HG03378 (cell line): Measurements from ENCODE around the gene C6orf120.

Experiments
- ATAC-seq: cut with Tn5 transposase; IDR thresholded peaks from one replicate; pipeline ENCODE4 v1.9.1; 2021; ENCODE audit warnings: mild to moderate bottlenecking, moderate library complexity; ENCODE audit not compliant: unreplicated experiment

The C6orf120 gene

DNA sequence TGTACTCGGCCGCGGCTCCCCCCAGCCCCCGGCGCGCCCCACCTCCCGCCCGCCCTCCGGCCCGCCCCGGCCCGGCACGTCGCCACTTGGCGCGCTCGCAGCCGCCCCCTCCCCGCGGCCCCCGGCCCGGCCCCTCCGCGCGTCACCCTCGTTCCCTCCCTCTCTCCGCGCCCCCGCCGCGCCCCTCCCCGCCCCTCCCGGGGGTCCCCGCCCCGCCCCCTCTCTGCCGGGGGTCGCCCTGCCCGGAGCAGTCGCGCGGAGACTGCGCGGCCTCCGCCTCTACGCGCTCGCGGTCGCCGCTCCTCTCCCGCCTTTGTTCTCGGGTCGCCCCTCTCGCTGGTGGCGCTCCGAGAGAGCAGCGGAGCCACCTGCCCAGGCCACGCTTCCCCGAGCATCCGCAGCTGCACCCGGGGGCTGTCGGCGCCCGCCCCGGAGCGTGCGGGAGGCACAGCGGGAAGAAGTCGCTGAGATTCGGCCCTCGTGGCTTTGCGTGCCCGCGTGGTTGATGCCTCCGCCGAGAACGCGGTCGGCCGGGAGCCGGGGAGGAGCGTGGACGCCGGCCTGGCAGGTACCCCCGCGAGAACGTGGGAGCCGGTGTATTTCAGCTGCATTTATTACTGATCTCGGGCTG is 22.7 kb downstream of the C6orf120 start, which contains the start of gene PHF10:
Gene PHF10, minus strand, starts transcription at position 7 of the 631 bp plus-strand sequence. CDS start 569 bp downstream, outside the sequence.
- no peak for ATAC-seq

- no peak for ATAC-seq
Measured at GRCh38 chr6:169725125-169726048, 23.5 kb downstream of the C6orf120 start.

- ATAC-seq, result no peak
Measured at GRCh38 chr6:169726049-169726400, 24.1 kb downstream of the C6orf120 start.

- no peak for ATAC-seq
Measured at GRCh38 chr6:169726963-169727362, 25.0 kb downstream of the C6orf120 start.

GRCh38 chr6:169729961-169730360 is 28.0 kb downstream of the C6orf120 start:
- ATAC-seq, result no peak

DNA sequence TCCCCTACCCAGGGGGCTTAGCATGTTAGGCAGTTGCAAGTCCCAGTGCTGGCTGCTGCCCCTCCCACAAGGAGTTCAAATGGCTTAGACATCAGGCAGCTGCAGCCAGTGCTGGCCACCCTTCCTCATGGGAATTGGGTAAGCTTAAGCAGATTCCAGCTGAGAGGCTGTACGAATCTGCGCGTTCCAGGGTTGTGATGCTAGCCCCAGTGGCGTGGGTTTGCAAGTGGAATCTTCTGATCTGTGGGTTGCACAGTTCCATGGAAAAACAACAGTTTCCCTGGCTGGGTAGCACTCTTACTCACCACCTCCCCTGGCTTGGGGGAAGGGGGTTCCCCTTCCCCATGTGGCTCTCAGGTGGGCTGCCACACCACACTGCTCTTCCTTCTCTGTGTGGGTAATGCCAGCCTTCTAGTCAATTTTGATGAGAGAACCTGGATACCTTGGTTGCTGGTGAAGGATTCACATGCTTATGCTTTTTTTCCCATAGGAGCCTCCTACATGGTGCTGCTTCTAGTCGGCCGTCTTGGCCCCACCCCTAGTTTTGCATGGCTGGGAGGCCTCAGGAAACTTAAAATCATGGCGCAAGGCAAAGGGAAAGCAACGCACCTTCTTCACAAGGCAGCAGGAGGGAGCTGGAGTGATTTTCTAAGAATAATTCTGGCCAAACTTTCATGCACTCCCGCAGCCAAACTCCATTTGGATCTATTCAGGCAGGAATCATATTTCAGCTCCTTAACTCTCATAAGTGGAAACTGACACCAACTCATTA is 36.5 kb downstream of the C6orf120 start:
- no peak for ATAC-seq

DNA sequence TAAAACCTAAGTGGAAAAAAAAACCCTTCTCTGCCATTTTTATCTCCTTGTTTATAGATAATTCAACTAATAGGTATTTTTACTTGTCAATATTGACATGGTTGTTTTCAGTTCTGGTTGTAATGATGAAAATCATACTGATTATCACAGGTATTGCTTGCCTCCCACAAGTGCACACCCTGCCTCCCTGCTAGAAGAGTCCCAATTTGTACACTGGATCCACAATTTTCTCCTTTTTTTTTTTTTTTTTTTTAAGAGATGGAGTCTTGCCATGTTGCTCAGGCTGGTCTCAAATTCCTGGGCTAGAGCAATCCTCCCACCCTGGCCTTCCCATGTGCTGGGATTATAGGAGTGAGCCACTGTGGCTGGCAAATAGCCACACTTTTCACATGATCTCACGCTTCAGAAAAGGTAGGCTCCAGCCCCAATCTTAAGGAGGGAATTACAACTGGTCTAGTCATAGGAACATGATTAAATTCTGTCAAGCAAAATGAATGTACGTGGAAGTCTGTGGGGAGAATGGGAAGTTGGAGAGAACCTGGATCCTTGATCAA is 37.1 kb downstream of the C6orf120 start:
- no peak for ATAC-seq

DNA sequence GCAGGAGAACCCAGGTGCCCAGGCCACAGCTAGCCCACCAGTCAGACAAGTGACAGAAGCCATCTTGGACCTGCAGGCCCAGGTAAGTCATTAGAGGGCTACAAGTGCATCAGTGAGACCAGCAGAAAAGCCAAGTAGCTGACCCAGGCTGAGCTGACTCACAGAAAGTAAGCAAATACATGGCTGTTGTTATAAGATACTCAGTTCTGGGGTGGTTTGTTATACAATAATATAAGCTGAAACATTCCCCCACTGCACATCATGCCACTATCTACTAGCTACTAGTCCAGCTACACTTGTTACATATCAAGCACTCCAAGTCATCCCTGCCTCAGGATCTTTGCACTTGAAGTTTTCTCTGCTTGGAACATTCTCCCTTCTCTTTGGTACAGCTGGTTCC is 39.4 kb downstream of the C6orf120 start:
- ATAC-seq, result no peak

- ATAC-seq, result no peak
Measured at GRCh38 chr6:169745405-169745804, 43.5 kb downstream of the C6orf120 start.

DNA sequence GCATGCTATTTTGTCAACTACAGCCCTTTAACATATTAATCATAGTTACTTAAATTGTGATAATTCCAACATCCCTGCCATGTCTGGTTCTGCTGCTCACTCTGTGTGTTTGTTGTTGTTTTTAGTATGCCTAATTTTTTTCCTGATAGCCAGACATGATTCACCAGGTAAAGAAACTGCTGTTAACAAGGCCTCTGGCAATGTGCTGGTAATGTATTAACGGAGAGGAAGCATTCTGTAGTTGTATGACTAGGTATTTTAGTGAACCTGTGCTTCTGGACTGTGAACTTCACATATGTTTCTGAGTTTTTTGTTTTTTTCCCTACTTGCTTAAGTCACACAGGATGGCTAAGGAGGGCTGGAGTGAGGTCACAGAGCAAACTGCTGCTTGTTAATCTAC is 44.6 kb downstream of the C6orf120 start:
- no peak for ATAC-seq

DNA sequence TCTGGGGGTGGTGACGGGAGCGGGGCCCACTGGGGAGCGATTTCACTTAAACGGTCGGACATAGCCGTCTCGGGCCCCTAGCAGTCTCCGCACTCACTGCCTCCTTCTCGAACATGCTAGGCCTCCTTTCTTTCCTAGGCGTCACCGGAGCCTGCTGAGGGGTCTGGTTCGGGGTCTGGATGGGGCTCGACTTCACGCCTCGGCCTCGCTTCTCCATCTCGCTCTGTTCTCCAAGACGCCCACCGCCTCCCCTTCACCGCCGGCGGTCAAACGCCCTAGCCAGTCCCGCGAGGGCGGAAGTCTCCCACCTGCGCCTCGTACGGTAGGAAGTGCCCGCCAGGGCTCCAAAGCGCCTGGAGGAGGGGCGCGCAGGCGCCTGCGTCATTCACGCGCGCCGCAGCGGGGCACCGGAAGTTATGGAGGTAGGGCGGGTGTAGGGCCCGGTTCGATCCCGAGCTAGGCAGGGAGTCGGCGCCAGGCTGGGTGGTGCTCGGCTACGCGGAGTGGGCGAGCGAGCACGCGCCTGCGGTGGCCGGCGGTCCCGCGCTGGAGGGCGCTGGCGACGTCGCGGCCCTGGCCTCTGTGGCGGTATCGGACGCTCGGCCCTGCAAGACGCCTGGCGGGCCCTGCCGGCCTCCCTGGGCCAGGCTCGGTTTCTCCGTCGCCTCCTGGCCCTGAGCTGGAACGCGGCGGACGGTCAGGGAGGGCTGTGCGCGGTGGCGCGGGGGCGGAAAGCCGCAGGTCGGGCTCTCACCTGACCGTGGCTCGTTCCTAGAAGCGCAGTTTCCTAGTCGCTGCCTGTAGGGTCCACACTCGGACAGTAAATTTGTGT is 49.5 kb downstream of the C6orf120 start, which contains the start of the genes DYNLT2 and ERMARD:
Gene DYNLT2, minus strand, starts transcription at position 331 of the 832 bp plus-strand sequence. Its CDS starts 114 bp downstream, at position 217.
Gene ERMARD, plus strand, starts transcription at position 381 of the 832 bp plus-strand sequence. Its CDS starts 36 bp downstream, at position 417.
- ATAC-seq, result peak; percentile 87

DNA sequence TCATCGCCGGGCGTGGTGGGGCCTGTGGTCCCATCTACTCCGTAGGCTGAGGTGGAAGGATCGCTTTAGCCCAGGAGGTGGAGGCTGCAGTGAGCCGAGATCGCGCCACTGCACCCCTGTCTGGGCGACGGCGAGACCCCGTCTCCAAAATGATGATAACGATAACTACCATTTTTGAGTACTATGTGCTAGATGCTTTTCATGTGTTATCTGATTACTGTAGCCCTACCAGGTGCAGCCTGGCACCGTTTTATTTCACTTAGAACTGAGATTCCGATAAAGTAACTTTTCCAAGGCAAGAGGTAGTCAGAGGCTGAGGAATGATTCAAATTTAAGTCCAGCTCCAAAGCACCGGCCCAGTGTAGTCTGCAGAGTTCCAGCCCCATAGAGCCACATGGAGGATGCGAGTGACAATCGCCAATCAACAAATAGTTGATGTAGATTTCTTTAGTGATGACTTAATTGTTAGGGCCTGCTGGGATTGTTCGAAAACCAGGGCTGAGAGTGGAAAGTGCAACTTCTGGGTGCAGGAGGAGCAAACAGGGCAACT is 50.2 kb downstream of the C6orf120 start:
- peak; percentile 7 for ATAC-seq
